ENCODE data around the gene DSCAML1. TPM values are rescaled to one million over a fixed set of nuclear protein-coding genes. Genes with fewer than 3 reads are reported as not detected.

DSCAML1 gene
- total RNA-seq, 6 donors from 2014 or later, result 0.30 to 3.1 (median 1.3) TPM

- Histone ChIP-seq H3K27ac (no peak overlapping the region), H3K4me3 (no peak overlapping the region), H3K4me1 (no peaks in the 10 kb centered on the region), H3K27me3 (no peaks in the 10 kb centered on the region), H3K9me3 (no peaks in the 10 kb centered on the region), H3K36me3 (peaks cover 0 to 5% (median 0%) of the 10 kb centered on the region in 4 donors)
- TF ChIP-seq POLR2AphosphoS5 (IDR thresholded peaks at IDR 0.05), result no peak
- TF ChIP-seq EP300 (IDR thresholded peaks at IDR 0.05), result no peak
- TF ChIP-seq, protein P1, sequence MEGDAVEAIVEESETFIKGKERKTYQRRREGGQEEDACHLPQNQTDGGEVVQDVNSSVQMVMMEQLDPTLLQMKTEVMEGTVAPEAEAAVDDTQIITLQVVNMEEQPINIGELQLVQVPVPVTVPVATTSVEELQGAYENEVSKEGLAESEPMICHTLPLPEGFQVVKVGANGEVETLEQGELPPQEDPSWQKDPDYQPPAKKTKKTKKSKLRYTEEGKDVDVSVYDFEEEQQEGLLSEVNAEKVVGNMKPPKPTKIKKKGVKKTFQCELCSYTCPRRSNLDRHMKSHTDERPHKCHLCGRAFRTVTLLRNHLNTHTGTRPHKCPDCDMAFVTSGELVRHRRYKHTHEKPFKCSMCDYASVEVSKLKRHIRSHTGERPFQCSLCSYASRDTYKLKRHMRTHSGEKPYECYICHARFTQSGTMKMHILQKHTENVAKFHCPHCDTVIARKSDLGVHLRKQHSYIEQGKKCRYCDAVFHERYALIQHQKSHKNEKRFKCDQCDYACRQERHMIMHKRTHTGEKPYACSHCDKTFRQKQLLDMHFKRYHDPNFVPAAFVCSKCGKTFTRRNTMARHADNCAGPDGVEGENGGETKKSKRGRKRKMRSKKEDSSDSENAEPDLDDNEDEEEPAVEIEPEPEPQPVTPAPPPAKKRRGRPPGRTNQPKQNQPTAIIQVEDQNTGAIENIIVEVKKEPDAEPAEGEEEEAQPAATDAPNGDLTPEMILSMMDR (IDR thresholded peaks at IDR 0.05), result no peak
- TF ChIP-seq POLR2A (IDR thresholded peaks at IDR 0.05), result no peak
- DNase-seq (no peak), ATAC-seq (ENCODE audit: low FRiP score in 2 of 2) (no peak)
- WGBS, 2 donors, result 98 to 100% methylated on average over 1 of the region's 1 CpG
Measured at GRCh38 chr11:117434481-117434880, 362.5 kb downstream of the DSCAML1 start.

DNA sequence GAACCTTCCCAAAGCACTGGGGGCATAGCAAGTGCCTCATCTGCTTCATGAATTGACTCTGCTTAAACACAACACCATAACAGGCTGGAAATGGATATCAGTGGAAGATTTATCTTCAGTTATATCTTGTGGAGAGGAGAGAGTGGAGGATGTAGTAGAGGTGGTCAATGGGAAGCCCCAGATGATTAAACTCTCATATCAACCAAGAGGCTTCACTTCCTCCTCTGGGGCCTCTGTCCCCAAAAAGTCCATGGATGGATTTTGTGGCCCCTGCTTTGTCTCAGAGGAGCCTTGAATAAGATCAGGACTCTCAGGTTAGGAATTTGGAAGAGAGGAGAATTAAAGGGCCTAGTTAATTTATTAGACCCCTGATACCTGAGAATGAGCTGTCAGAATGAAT lies 363.3 kb downstream of the DSCAML1 start:
- Histone ChIP-seq H3K4me3 (no peak overlapping the region), H3K9me3 (no peaks in the 10 kb centered on the region), H3K36me3 (peaks cover 0 to 5% (median 0%) of the 10 kb centered on the region in 4 donors), H3K27ac (no peak overlapping the region), H3K4me1 (no peaks in the 10 kb centered on the region), H3K27me3 (no peaks in the 10 kb centered on the region)
- DNase-seq, result no peak
- no peak for ATAC-seq (ENCODE audit: low FRiP score in 2 of 2)
- TF ChIP-seq POLR2AphosphoS5 (IDR thresholded peaks at IDR 0.05) (no peak), EP300 (IDR thresholded peaks at IDR 0.05) (no peak), POLR2A (IDR thresholded peaks at IDR 0.05) (no peak)
- TF ChIP-seq, protein P1 (IDR thresholded peaks at IDR 0.05), result no peak

GRCh38 chr11:117431436-117431835 lies 365.6 kb downstream of the DSCAML1 start:
- no peaks in the 10 kb centered on the region for H3K27me3 ChIP-seq
- 92 to 97% methylated on average over 7 of the region's 7 CpGs for WGBS, 2 donors
- ATAC-seq (ENCODE audit: low FRiP score in 2 of 2) (no peak), DNase-seq (peak in 1 of 2 donors; percentile 50)
- no peak overlapping the region for H3K4me3 ChIP-seq
- TF ChIP-seq POLR2A (IDR thresholded peaks at IDR 0.05) (no peak), EP300 (IDR thresholded peaks at IDR 0.05) (no peak), POLR2AphosphoS5 (IDR thresholded peaks at IDR 0.05) (no peak)
- TF ChIP-seq, protein P1 (IDR thresholded peaks at IDR 0.05), result no peak
- no peak overlapping the region for H3K27ac ChIP-seq
- no peaks in the 10 kb centered on the region for H3K9me3 ChIP-seq
- H3K4me1 ChIP-seq, result peaks cover 0 to under 1% (median 0%) of the 10 kb centered on the region in 4 donors
- H3K36me3 ChIP-seq, result peaks cover 0 to 5% (median 0%) of the 10 kb centered on the region in 4 donors

- Histone ChIP-seq H3K4me1 (peaks cover 0 to 6% (median 0%) of the 10 kb centered on the region in 4 donors), H3K9me3 (no peaks in the 10 kb centered on the region), H3K4me3 (no peak overlapping the region), H3K27ac (no peak overlapping the region), H3K36me3 (peaks cover 0 to 4% (median 0%) of the 10 kb centered on the region in 4 donors), H3K27me3 (no peaks in the 10 kb centered on the region)
- TF ChIP-seq, protein P1 (IDR thresholded peaks at IDR 0.05), result no peak
- TF ChIP-seq EP300 (IDR thresholded peaks at IDR 0.05) (no peak), POLR2AphosphoS5 (IDR thresholded peaks at IDR 0.05) (no peak), POLR2A (IDR thresholded peaks at IDR 0.05) (no peak)
- WGBS, 2 donors, result 88 to 89% methylated on average over 9 to 15 of the region's 15 CpGs
- DNase-seq, result peak in 1 of 2 donors; percentile 53
- no peak for ATAC-seq (ENCODE audit: low FRiP score in 2 of 2)
Measured at GRCh38 chr11:117430293-117430955, 366.6 kb downstream of the DSCAML1 start.

DNA sequence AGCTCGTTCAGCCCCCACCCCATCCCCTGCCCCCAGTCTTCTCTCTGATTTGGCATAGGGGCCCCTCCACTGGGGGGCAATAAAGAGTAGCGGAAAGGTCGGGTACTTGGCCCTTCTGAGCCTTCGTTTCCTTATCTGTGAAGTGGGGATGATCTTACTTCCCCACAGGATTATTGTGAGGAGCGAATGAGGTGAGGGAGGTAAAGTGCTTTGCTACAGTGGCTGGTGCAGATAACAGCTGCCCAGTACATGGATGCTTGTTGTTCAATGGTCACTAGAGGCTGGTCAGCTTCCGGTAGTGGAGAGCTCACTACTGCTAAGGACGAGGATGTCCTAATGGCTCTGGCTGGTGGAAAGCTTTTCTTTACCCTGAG lies 368.2 kb downstream of the DSCAML1 start:
- H3K4me3 ChIP-seq, result no peak overlapping the region
- H3K27me3 ChIP-seq, result no peaks in the 10 kb centered on the region
- no peaks in the 10 kb centered on the region for H3K9me3 ChIP-seq
- H3K27ac ChIP-seq, result no peak overlapping the region
- H3K4me1 ChIP-seq, result peaks cover 0 to 6% (median 0%) of the 10 kb centered on the region in 4 donors
- no peak for DNase-seq
- WGBS, 2 donors, result 82 to 89% methylated on average over 6 to 7 of the region's 7 CpGs
- TF ChIP-seq POLR2A (IDR thresholded peaks at IDR 0.05) (no peak), POLR2AphosphoS5 (IDR thresholded peaks at IDR 0.05) (no peak), EP300 (IDR thresholded peaks at IDR 0.05) (no peak)
- TF ChIP-seq, protein P1 (IDR thresholded peaks at IDR 0.05), result no peak
- ATAC-seq (ENCODE audit: low FRiP score in 2 of 2), result no peak
- H3K36me3 ChIP-seq, result no peaks in the 10 kb centered on the region

All from upper lobe of left lung (tissue), 6 donors.